GM12864 (cell line): ENCODE results near the gene GPR156.

Experiments
- DNase-seq: peaks from one replicate; pipeline ENCODE4 v3.0.0-alpha.2; 2011; ENCODE audit warnings: low read depth
- H3K4me3 ChIP-seq: 2 replicates; pipeline ENCODE4 v1.5.1; 2011; ENCODE audit warnings: mild to moderate bottlenecking, low read depth, low read length, control low read depth
- CTCF ChIP-seq: IDR thresholded peaks from 2 replicates; pipeline ENCODE4 v1.5.1; 2011; ENCODE audit warnings: low read depth, mild to moderate bottlenecking, moderate library complexity, low read length, control low read depth, inconsistent platforms; ENCODE audit errors: missing control alignments

Gene GPR156

GRCh38 chr3:120130656-120131055 lies 154.4 kb downstream of the GPR156 start:
- no peak for DNase-seq
- TF ChIP-seq CTCF = no peak
- H3K4me3 ChIP-seq = no peak overlapping the region

DNA sequence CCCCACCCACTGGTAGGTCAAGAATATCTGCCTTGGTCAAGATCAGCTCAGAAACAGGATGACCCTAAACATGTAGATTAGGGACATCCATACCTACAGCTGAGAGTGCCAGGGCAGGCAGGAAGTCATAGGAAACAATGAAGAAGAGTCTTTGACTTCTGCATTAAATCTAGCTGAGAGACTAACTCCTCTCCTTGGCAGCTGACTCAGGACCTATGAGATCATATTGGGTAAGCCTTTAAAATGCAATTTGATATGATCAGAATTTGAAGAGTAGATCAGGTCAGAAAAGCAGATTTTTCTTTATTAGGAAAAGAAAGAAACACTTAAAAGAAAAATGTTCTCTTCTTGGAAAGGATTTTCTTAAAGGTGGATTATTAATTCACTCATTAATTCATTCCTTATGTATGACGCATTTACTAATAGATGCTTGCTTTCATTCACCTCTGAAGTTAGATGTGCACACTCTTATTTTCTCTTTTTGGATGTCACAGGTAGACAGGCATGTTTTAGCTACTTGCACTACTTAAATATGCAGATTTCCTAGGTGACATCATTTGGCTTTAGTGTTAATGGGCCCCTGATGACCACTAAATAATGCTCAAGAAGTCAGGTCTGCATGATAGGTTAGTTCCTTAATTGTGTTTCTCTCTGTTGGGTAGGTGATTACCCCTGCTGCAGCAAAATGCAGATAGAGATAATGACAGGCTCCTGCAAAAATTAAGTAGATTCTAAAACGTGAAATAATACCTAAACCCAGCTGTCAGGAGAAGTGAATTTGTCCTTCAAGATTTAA lies 155.1 kb downstream of the GPR156 start:
- no peak for TF ChIP-seq CTCF
- no peak overlapping the region for H3K4me3 ChIP-seq
- DNase-seq = no peak

- no peak for TF ChIP-seq CTCF
- DNase-seq = no peak
These were observed 156.0 kb downstream of the GPR156 start for GRCh38 chr3:120129051-120129450.

GRCh38 chr3:120125992-120126391 lies 159.0 kb downstream of the GPR156 start:
- no peak for DNase-seq
- no peak overlapping the region for H3K4me3 ChIP-seq
- no peak for TF ChIP-seq CTCF

More at GRCh38 chr3:120129051-120129450, 156.0 kb downstream of the GPR156 start:
- H3K4me3 ChIP-seq = no peak overlapping the region

- no peak for DNase-seq
- H3K4me3 ChIP-seq = no peak overlapping the region
- no peak for TF ChIP-seq CTCF
These were observed 165.0 kb downstream of the GPR156 start for GRCh38 chr3:120119846-120120510.
